H9 (cell line): Measurements from ENCODE around the gene SOWAHC. TPM values are rescaled to one million over a fixed set of nuclear protein-coding genes. Genes with fewer than 3 reads are reported as not detected.

Source experiments
- DNase-seq: peaks from one replicate; pipeline ENCODE4 v3.0.0-alpha.2; 2017
- H2AFZ ChIP-seq: one replicate; pipeline ENCODE4 v1.6.1; 2013; ENCODE audit warnings: mild to moderate bottlenecking, low read length, control low read depth, moderate library complexity
- H2AK5ac ChIP-seq: 2 replicates; pipeline ENCODE4 v1.6.1; 2013; ENCODE audit warnings: low read length, control low read depth, mixed read lengths; ENCODE audit not compliant: insufficient read length
- H2BK120ac ChIP-seq: one replicate; pipeline ENCODE4 v1.6.1; 2013; ENCODE audit warnings: low read depth, mild to moderate bottlenecking, low read length, control low read depth, inconsistent platforms; ENCODE audit not compliant: poor library complexity, severe bottlenecking
- H2BK12ac ChIP-seq: 2 replicates; pipeline ENCODE4 v1.6.1; 2013; ENCODE audit warnings: low read length, control low read depth, mixed read lengths, low read depth; ENCODE audit not compliant: insufficient read length
- H2BK15ac ChIP-seq: 2 replicates; pipeline ENCODE4 v1.6.1; 2013; ENCODE audit warnings: low read depth, low read length, control low read depth
- H2BK20ac ChIP-seq: one replicate; pipeline ENCODE4 v1.6.1; 2013; ENCODE audit warnings: low read depth, mild to moderate bottlenecking, low read length, control low read depth, inconsistent platforms; ENCODE audit not compliant: poor library complexity, severe bottlenecking
- H2BK5ac ChIP-seq: 2 replicates; pipeline ENCODE4 v1.6.1; 2013; ENCODE audit warnings: low read length, control low read depth, mixed read lengths; ENCODE audit not compliant: insufficient read length
- H3K14ac ChIP-seq: 2 replicates; pipeline ENCODE4 v1.6.1; 2013; ENCODE audit warnings: low read length, control low read depth; ENCODE audit not compliant: insufficient read depth
- H3K18ac ChIP-seq: 2 replicates; pipeline ENCODE4 v1.6.1; 2013; ENCODE audit warnings: low read depth, mild to moderate bottlenecking, mixed read lengths, low read length, control low read depth; ENCODE audit not compliant: insufficient read length
- H3K23ac ChIP-seq: 2 replicates; pipeline ENCODE4 v1.6.1; 2013; ENCODE audit warnings: low read length, control low read depth, mixed read lengths, low read depth; ENCODE audit not compliant: insufficient read length
- H3K23me2 ChIP-seq: 2 replicates; pipeline ENCODE4 v1.6.1; 2013; ENCODE audit warnings: low read depth, mild to moderate bottlenecking, mixed read lengths, low read length, control low read depth; ENCODE audit not compliant: insufficient read length, poor library complexity, severe bottlenecking
- H3K27ac ChIP-seq: 2 replicates; pipeline ENCODE4 v1.5.1; 2013; ENCODE audit warnings: low read length, control low read depth, mixed read lengths, low read depth; ENCODE audit not compliant: insufficient read length
- H3K27me3 ChIP-seq: 2 replicates; pipeline ENCODE4 v1.6.1; 2013; ENCODE audit warnings: low read length, control low read depth, inconsistent platforms; ENCODE audit not compliant: insufficient read depth
- H3K4ac ChIP-seq: 2 replicates; pipeline ENCODE4 v1.6.1; 2013; ENCODE audit warnings: low read depth, mild to moderate bottlenecking, control low read depth, inconsistent platforms, low read length, moderate library complexity
- H3K4me1 ChIP-seq: 2 replicates; pipeline ENCODE4 v1.6.1; 2013; ENCODE audit warnings: low read length, control low read depth, inconsistent platforms; ENCODE audit not compliant: insufficient read depth
- H3K4me2 ChIP-seq: 2 replicates; pipeline ENCODE4 v1.6.1; 2013; ENCODE audit warnings: low read length, control low read depth, mixed read lengths; ENCODE audit not compliant: insufficient read length, insufficient read depth
- H3K56ac ChIP-seq: 2 replicates; pipeline ENCODE4 v1.6.1; 2013; ENCODE audit warnings: low read depth, mild to moderate bottlenecking, mixed read lengths, low read length, control low read depth; ENCODE audit not compliant: insufficient read length
- H3K79me1 ChIP-seq: 2 replicates; pipeline ENCODE4 v1.6.1; 2013; ENCODE audit warnings: low read depth, mild to moderate bottlenecking, moderate library complexity, low read length, control low read depth, inconsistent platforms; ENCODE audit not compliant: insufficient read depth, poor library complexity, severe bottlenecking
- H3K79me2 ChIP-seq: 2 replicates; pipeline ENCODE4 v1.6.1; 2013; ENCODE audit warnings: low read length, control low read depth, inconsistent platforms; ENCODE audit not compliant: insufficient read depth
- H3K9ac ChIP-seq: 2 replicates; pipeline ENCODE4 v1.6.1; 2013; ENCODE audit warnings: low read length, control low read depth, mixed read lengths; ENCODE audit not compliant: insufficient read length; ENCODE audit errors: extremely low read depth
- H3K9me3 ChIP-seq: one replicate; pipeline ENCODE4 v1.6.1; 2013; ENCODE audit warnings: low read depth, low read length, inconsistent platforms; ENCODE audit not compliant: control insufficient read depth
- H3T11ph ChIP-seq: one replicate; pipeline ENCODE4 v1.6.1; 2013; ENCODE audit warnings: mild to moderate bottlenecking, low read length, control low read depth, inconsistent platforms
- H4K20me1 ChIP-seq: one replicate; pipeline ENCODE4 v1.6.1; 2013; ENCODE audit not compliant: control insufficient read depth, insufficient read length, insufficient read depth
- H4K5ac ChIP-seq: 2 replicates; pipeline ENCODE4 v1.6.1; 2013; ENCODE audit warnings: low read depth, mild to moderate bottlenecking, mixed read lengths, low read length, control low read depth; ENCODE audit not compliant: insufficient read length
- H4K8ac ChIP-seq: replicated peaks from 2 replicates; pipeline ENCODE4 v1.6.1; 2013; ENCODE audit warnings: low read length, control low read depth, mixed read lengths, low read depth; ENCODE audit not compliant: insufficient read length
- H4K91ac ChIP-seq: 2 replicates; pipeline ENCODE4 v1.6.1; 2013; ENCODE audit warnings: low read depth, mild to moderate bottlenecking, moderate library complexity, mixed read lengths, low read length, control low read depth; ENCODE audit not compliant: insufficient read length
- H3K27ac Mint-ChIP-seq, 3 experiments: 2 replicates in 2 of 3; 3 replicates in 1 of 3; pipeline ENCODE4 v1.8.0; 2020 to 2021; ENCODE audit warnings: mixed read lengths in 3 of 3, mild to moderate bottlenecking in 1 of 3, moderate library complexity in 1 of 3
- H3K27me3 Mint-ChIP-seq: 2 replicates; pipeline ENCODE4 v1.8.0; 2021; ENCODE audit warnings: low read depth, mild to moderate bottlenecking, moderate library complexity, mixed read lengths
- H3K36me3 Mint-ChIP-seq, 3 experiments: 2 replicates in 2 of 3; 3 replicates in 1 of 3; pipeline ENCODE4 v1.8.0; 2020 to 2021; ENCODE audit warnings: low read depth in 3 of 3, mixed read lengths in 3 of 3; ENCODE audit not compliant: insufficient read depth in 1 of 3
- H3K4me1 Mint-ChIP-seq, 2 experiments: 2 replicates each; pipeline ENCODE4 v1.8.0; 2020; ENCODE audit warnings: mixed read lengths in 2 of 2
- H3K4me3 Mint-ChIP-seq, 2 experiments: 2 replicates in 1 of 2; 3 replicates in 1 of 2; pipeline ENCODE4 v1.8.0; 2020 to 2021; ENCODE audit warnings: mild to moderate bottlenecking in 2 of 2, mixed read lengths in 2 of 2, moderate library complexity in 1 of 2
- H3K9me3 Mint-ChIP-seq, 2 experiments: 2 replicates in 1 of 2; 3 replicates in 1 of 2; pipeline ENCODE4 v1.8.0; 2020; ENCODE audit warnings: mild to moderate bottlenecking in 2 of 2, mixed read lengths in 2 of 2, moderate library complexity in 1 of 2
- CTCF ChIP-seq: fragments of 200-600 bp; sonication (generic); conservative IDR thresholded peaks from 3 replicates; pipeline ENCODE4 v1.8.0; 2021; ENCODE audit warnings: antibody characterized with exemption, mild to moderate bottlenecking
- WGBS: extraction: QIAGEN DNeasy Blood & Tissue Kit; methylation state at CpG from one replicate; pipeline ENCODE4 v1.1.7; 2013; ENCODE audit warnings: missing lambda C conversion rate, low lambda C conversion rate, mixed read lengths; ENCODE audit not compliant: insufficient read length; ENCODE audit errors: extremely low coverage; 5-methylcytosine and 5-hydroxymethylcytosine counted together
- total RNA-seq: library from RNA; stranded (reverse); gene quantifications from 2 replicates; pipeline ENCODE4 v1.2.1, GENCODE V29; 2021

SOWAHC gene
- total RNA-seq, 1 experiment from 2014 or later = 20.1 TPM

DNA sequence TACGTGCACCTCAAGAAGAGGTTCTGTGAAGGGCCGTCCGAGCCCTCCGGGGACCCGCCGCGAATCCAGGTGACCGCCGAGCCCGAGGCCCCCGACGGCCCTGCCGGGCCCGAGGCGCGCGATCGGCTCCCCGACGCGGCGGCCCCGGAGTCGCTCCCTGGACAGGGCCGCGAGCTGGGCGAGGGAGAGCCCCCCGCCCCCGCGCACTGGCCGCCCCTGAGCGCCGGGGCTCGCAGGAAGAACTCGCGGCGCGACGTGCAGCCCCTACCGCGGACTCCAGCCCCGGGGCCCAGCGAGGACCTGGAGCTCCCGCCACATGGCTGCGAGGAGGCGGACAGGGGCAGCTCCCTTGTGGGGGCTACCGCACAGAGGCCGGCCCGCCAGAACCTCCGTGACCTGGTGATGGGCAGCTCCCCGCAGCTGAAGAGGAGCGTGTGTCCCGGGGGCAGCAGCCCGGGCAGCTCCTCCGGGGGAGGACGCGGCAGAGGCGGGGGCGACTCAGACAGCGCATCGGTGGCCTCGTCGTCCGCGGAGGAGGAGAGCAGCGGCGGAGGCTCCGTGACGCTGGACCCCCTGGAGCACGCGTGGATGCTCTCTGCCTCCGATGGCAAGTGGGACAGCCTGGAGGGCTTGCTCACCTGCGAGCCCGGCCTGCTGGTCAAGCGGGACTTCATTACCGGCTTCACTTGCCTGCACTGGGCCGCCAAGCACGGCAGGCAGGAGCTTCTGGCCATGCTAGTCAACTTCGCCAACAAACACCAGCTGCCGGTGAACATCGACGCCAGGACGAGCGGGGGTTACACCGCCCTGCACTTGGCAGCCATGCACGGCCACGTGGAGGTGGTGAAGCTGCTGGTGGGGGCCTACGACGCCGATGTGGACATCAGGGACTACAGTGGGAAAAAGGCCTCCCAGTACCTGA lies 812 bp downstream of the SOWAHC start:
- H4K91ac ChIP-seq = no peak overlapping the region
- peaks cover 3% of the 10 kb centered on the region; the same call in 1 of the 2 replicates for H3K27me3 ChIP-seq
- H2BK20ac ChIP-seq = no peak overlapping the region
- H3T11ph ChIP-seq = no peak overlapping the region
- TF ChIP-seq CTCF = no peak
- H2AK5ac ChIP-seq = no peak overlapping the region
- no peaks in the 10 kb centered on the region for H3K79me1 ChIP-seq
- peak overlapping the region; percentile 66 for H3K9ac ChIP-seq
- no peak overlapping the region for H4K8ac ChIP-seq
- H3K9me3 Mint-ChIP-seq = no peaks in the 10 kb centered on the region
- peaks cover 24% of the 10 kb centered on the region; the same call in 1 of the 2 replicates for H3K79me2 ChIP-seq
- H3K27ac Mint-ChIP-seq = peak overlapping the region in 1 of 3 experiments; percentile 57; a peak in 2 of 7 replicates
- no peak overlapping the region for H3K4ac ChIP-seq
- no peaks in the 10 kb centered on the region; the same call in 1 of the 2 replicates for H3K4me1 ChIP-seq
- H3K27me3 Mint-ChIP-seq = peaks cover 7% of the 10 kb centered on the region; the same call in 1 of the 2 replicates
- peak overlapping the region; percentile 86 to 91 for H3K4me3 Mint-ChIP-seq
- no peak overlapping the region for H2AFZ ChIP-seq
- peak overlapping the region; percentile 60 for H3K18ac ChIP-seq
- no peak overlapping the region for H3K56ac ChIP-seq
- H3K14ac ChIP-seq = peak overlapping the region; percentile 37
- H3K27ac ChIP-seq = no peak overlapping the region
- H3K4me1 Mint-ChIP-seq = peaks cover 32 to 33% of the 10 kb centered on the region in 2 experiments
- H2BK5ac ChIP-seq = no peak overlapping the region
- DNase-seq = peak; percentile 50
- peak overlapping the region; percentile 41 for H4K5ac ChIP-seq
- no peak overlapping the region for H3K23ac ChIP-seq
- WGBS = no CpG with 5 or more reads among the region's 90 CpGs
- H2BK15ac ChIP-seq = no peak overlapping the region
- no peaks in the 10 kb centered on the region for H3K9me3 ChIP-seq
- H4K20me1 ChIP-seq = no peaks in the 10 kb centered on the region
- H2BK120ac ChIP-seq = no peak overlapping the region
- H2BK12ac ChIP-seq = no peak overlapping the region
- peaks cover 0 to 4% (median 3%) of the 10 kb centered on the region in 3 experiments; a peak in 3 of 7 replicates for H3K36me3 Mint-ChIP-seq
- H3K4me2 ChIP-seq = peak overlapping the region; percentile 55
- H3K23me2 ChIP-seq = peaks cover 19% of the 10 kb centered on the region
